Thyroid gland (tissue), 4 donors: ENCODE measurements around the gene SUN1. TPM values are rescaled to one million over a fixed set of nuclear protein-coding genes. Genes with fewer than 3 reads are reported as not detected.

Source experiments
- DNase-seq, 2 donors: peaks; one replicate each; pipeline ENCODE4 v3.0.0-alpha.2; 2019
- H3K27ac ChIP-seq, 3 donors: fragments of 200-600 bp; sonication (generic); 1 replicate in 2 of 3; 2 replicates in 1 of 3; pipeline ENCODE4 v1.5.1; 2016 to 2019; ENCODE audit warnings: mild to moderate bottlenecking in 1 of 3, moderate library complexity in 1 of 3
- H3K27me3 ChIP-seq: fragments of 200-600 bp; sonication (generic); one replicate; pipeline ENCODE4 v1.5.1; 2019
- H3K36me3 ChIP-seq, 2 donors: fragments of 200-600 bp; sonication (generic); one replicate each; pipeline ENCODE4 v1.5.1; 2016 to 2019
- H3K4me1 ChIP-seq, 2 donors: fragments of 200-600 bp; sonication (generic); one replicate each; pipeline ENCODE4 v1.5.1; 2017 to 2019
- H3K4me3 ChIP-seq, 3 donors: fragments of 200-600 bp; sonication (generic); replicated peaks in 1 of 3; 1 replicate in 2 of 3; 2 replicates in 1 of 3; pipeline ENCODE4 v1.5.1; 2016; ENCODE audit warnings: mild to moderate bottlenecking in 1 of 3
- H3K9me3 ChIP-seq: fragments of 200-600 bp; sonication (generic); one replicate; pipeline ENCODE4 v1.5.1; 2017
- POLR2A ChIP-seq, 2 donors: fragments of 450-650 bp; IDR thresholded peaks; one replicate each; pipeline ENCODE4 v1.6.1; 2017; ENCODE audit warnings: antibody characterized with exemption in 2 of 2, mild to moderate bottlenecking in 2 of 2, moderate library complexity in 1 of 2
- WGBS, 2 donors: methylation state at CpG; one replicate each; pipeline ENCODE4 v1.1.5; 2017; 5-methylcytosine and 5-hydroxymethylcytosine counted together
- intact Hi-C: fragments of 100-400 bp; cut with DNase I; formaldehyde crosslinking; loops from one replicate; pipeline ENCODE4 v1.15.1; 2023
- total RNA-seq, 4 donors: library from RNA; depleted of rRNA; stranded (reverse); fragments of >200 nt; gene quantifications; one replicate each; pipeline ENCODE4 v1.2.3, GENCODE V29; 2016
- TF ChIP-seq, protein P1 (sequence below), 6 experiments: fragments of 200-600 bp in 3 of 6; fragments of 450-650 bp in 3 of 6; sonication (generic) in 3 of 6; IDR thresholded peaks; one replicate each; pipeline ENCODE4 v1.5.1; 2016 to 2019; ENCODE audit warnings: antibody characterized with exemption in 6 of 6, mild to moderate bottlenecking in 2 of 6, inconsistent platforms in 1 of 6, moderate library complexity in 1 of 6

The SUN1 gene
- total RNA-seq, 4 donors from 2014 or later: 146 to 260 (median 186) TPM

DNA sequence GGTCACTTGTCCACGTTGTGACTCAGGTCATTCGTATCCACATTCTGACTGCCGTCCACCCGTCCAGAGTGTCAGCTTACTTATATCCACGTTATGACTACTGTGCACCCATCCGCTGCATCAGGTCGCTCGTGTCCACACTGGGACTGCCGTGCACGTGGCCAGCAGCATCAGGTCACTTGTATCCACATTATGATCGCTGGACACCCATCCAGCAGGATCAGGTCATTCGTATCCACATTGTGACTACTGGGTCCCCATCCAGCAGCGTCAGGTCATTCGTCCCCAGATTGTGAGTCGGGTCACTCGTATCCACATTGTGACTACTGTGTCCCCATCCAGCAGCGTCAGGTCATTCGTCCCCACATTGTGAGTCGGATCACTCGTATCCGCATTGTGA lies 47.3 kb upstream of the SUN1 start:
- WGBS, 2 donors: 98% methylated on average over 21 of the region's 21 CpGs
- intact Hi-C loops: loop anchor here (10.0 kb wide), 2 partner anchors 50 to 200 kb away; partner anchors contain the start of genes CYP2W1 and SUN1

DNA sequence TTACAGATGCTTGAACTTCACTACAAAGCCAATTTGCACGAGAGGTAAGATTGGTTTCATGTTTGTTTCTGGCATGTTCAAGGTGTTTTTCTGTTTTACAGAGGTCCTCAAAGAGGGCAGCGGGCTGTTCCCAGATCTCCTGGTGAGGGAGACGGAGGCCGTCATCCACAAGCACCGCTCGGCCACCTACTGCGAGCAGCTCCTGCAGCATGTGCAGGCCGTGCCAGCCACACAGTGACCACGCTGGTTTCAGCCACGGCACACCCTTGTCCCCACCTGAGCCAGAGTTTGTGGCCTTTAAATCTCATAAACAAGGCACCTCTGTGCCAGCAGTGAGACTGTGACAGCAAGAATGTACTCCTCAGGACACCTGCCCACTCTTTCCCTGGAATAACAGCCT lies 46.9 kb upstream of the SUN1 start:
- H3K36me3 ChIP-seq: peaks cover 16 to 26% of the 10 kb centered on the region in 2 donors
- H3K4me3 ChIP-seq: no peak overlapping the region
- TF ChIP-seq, protein P1, sequence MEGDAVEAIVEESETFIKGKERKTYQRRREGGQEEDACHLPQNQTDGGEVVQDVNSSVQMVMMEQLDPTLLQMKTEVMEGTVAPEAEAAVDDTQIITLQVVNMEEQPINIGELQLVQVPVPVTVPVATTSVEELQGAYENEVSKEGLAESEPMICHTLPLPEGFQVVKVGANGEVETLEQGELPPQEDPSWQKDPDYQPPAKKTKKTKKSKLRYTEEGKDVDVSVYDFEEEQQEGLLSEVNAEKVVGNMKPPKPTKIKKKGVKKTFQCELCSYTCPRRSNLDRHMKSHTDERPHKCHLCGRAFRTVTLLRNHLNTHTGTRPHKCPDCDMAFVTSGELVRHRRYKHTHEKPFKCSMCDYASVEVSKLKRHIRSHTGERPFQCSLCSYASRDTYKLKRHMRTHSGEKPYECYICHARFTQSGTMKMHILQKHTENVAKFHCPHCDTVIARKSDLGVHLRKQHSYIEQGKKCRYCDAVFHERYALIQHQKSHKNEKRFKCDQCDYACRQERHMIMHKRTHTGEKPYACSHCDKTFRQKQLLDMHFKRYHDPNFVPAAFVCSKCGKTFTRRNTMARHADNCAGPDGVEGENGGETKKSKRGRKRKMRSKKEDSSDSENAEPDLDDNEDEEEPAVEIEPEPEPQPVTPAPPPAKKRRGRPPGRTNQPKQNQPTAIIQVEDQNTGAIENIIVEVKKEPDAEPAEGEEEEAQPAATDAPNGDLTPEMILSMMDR (IDR thresholded peaks at IDR 0.05): no peak
- no peak for TF ChIP-seq POLR2A (IDR thresholded peaks at IDR 0.05)
- 95 to 100% methylated on average over 8 to 10 of the region's 10 CpGs for WGBS, 2 donors
- H3K27ac ChIP-seq: no peak overlapping the region
- intact Hi-C loops: loop anchor here (10.0 kb wide), 2 partner anchors 49 to 199 kb away; partner anchors contain the start of genes CYP2W1 and SUN1
- no peaks in the 10 kb centered on the region for H3K9me3 ChIP-seq
- H3K27me3 ChIP-seq: no peaks in the 10 kb centered on the region
- DNase-seq: no peak
- peaks cover 0 to 8% of the 10 kb centered on the region in 2 donors for H3K4me1 ChIP-seq

More for the DNA sequence above, 47.3 kb upstream of the SUN1 start:
- DNase-seq: no peak
- peaks cover 16 to 28% of the 10 kb centered on the region in 2 donors for H3K36me3 ChIP-seq
- TF ChIP-seq POLR2A (IDR thresholded peaks at IDR 0.05): no peak
- TF ChIP-seq, protein P1 (IDR thresholded peaks at IDR 0.05): no peak
- no peaks in the 10 kb centered on the region for H3K9me3 ChIP-seq
- peaks cover 0 to 8% of the 10 kb centered on the region in 2 donors for H3K4me1 ChIP-seq
- H3K4me3 ChIP-seq: no peak overlapping the region
- no peaks in the 10 kb centered on the region for H3K27me3 ChIP-seq
- no peak overlapping the region for H3K27ac ChIP-seq

DNA sequence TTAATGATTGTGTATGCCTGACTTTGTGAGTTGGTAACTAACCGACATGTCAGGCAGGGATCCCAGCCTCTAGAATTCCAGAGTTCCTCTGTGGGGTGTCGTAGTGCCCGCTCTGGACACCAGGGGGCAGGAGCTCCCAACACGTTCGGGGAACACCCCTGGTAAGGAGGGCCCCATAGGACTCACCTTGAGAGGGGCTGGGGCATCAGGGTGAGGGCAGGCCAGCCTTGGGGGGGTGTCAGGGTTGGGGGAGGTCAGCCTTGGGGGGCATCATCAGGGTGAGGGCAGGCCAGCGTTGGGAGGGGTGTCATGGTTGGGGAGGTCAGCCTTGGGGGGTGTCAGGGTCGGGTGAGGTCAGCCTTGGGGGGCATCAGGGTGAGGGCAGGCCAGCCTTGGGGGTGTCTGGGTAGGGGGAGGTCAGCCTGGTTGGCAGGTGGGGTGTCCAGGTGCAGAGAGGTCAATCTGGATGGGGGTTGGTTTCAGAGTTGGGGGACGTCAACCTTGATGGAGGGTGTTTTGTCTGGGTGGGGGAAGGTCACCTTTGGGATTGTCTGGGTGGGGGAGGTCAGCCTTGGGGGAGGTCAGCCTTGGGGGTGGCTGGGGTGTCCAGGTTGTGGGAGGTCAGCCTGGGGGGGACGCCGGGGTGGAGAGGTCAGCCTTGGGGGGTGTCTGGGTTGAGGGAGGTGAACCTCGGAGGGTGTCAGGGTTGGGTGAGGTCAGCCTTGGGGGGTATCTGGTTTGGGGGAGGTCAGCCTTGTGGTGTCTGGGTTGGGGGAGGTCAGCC lies 45.6 kb upstream of the SUN1 start:
- Histone ChIP-seq H3K4me1 (peaks cover 0 to 8% of the 10 kb centered on the region in 2 donors), H3K36me3 (peaks cover 16 to 21% of the 10 kb centered on the region in 2 donors), H3K27ac (no peak overlapping the region), H3K9me3 (no peaks in the 10 kb centered on the region), H3K27me3 (no peaks in the 10 kb centered on the region), H3K4me3 (no peak overlapping the region)
- no peak for TF ChIP-seq POLR2A (IDR thresholded peaks at IDR 0.05)
- TF ChIP-seq, protein P1 (IDR thresholded peaks at IDR 0.05): peak; percentile 39 to 87 (median 84)
- 47 to 54% methylated on average over 8 to 9 of the region's 11 CpGs for WGBS, 2 donors
- DNase-seq: peak; percentile 73 to 81
- intact Hi-C loops: loop anchor here (2.0 to 10.0 kb wide), 3 partner anchors 48 to 198 kb away; partner anchors contain the start of genes CYP2W1 and SUN1

DNA sequence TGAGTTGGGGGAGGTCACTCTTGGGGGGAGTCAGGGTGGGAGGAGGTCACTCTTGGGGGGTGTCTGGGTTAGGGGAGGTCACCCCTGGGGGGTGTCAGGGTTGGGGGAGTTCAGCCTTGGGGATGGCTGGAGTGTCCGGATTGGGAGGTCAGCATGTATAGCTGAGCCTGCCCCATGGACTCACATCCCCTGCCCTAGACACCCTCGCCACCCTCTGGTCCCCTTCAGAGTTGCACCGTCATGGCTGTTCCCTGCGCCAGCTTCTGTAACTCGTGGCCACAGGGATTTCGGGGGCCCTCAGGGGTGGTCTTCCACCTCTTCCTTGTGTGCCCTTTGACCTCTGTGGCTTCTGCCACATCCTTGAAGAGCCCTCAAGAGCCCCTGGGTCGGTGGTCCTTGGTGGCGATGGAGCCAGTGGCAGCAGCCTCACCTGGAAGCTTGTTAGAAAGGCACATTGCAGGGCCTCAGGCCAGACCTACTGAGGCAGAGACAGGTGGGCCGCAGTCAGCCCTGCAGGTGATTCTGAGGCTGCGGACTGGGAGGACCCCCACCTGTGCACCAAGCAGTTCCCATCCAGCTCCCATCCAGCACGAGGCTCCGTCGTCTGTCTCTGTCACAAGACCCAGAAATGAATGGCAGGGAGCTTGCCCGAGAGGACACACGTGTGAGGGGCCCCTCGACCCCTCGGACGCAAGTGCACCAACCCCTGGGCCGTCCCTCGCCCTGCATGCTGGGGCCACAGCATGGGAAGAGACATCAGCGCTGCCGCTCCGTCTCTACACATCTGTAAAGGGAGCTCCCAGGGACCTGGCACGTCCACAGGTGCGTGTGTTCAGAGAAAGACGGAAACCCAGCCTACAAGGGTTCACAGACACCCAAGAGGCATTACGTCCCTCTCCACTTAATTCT lies 44.7 kb upstream of the SUN1 start:
- Histone ChIP-seq H3K4me3 (no peak overlapping the region), H3K27ac (no peak overlapping the region), H3K36me3 (peaks cover 16 to 19% of the 10 kb centered on the region in 2 donors), H3K27me3 (no peaks in the 10 kb centered on the region), H3K4me1 (peaks cover 0 to 8% of the 10 kb centered on the region in 2 donors), H3K9me3 (no peaks in the 10 kb centered on the region)
- intact Hi-C loops: loop anchor here (2.0 to 10.0 kb wide), 3 partner anchors 47 to 197 kb away; partner anchors contain the start of genes CYP2W1 and SUN1
- 91 to 96% methylated on average over 19 to 20 of the region's 27 CpGs for WGBS, 2 donors
- DNase-seq: no peak
- TF ChIP-seq POLR2A (IDR thresholded peaks at IDR 0.05): no peak
- TF ChIP-seq, protein P1 (IDR thresholded peaks at IDR 0.05): no peak
